ENCODE results near the gene TTC8.
"Not testable (repeated sequence)": the region's sequence is repeated elsewhere in the genome, so short reads cannot be mapped to it uniquely, and the experiment has no call there.

The TTC8 gene

GRCh38 chr14:88825078-88825458, 617 bp downstream of the TTC8 start:
- no peak for DNase-seq (ENCODE audit: low read depth in 2 of 2)

GRCh38 chr14:88825503-88825902, 1.1 kb downstream of the TTC8 start:
- DNase-seq (ENCODE audit: low read depth in 2 of 2): no peak

- no peak for DNase-seq (ENCODE audit: low read depth in 2 of 2)
Observed at GRCh38 chr14:88829188-88829587, 4.7 kb downstream of the TTC8 start.

GRCh38 chr14:88829685-88830302, 5.3 kb downstream of the TTC8 start:
- DNase-seq (ENCODE audit: low read depth in 2 of 2): no peak

- no peak for DNase-seq (ENCODE audit: low read depth in 2 of 2)
Observed at GRCh38 chr14:88831284-88831683, 6.8 kb downstream of the TTC8 start.

GRCh38 chr14:88834883-88835431, 10.5 kb downstream of the TTC8 start:
- no peak for DNase-seq (ENCODE audit: low read depth in 2 of 2)

- no peak for DNase-seq (ENCODE audit: low read depth in 2 of 2)
Observed at GRCh38 chr14:88835661-88836060, 11.2 kb downstream of the TTC8 start.

- DNase-seq (ENCODE audit: low read depth in 2 of 2): no peak
Observed at GRCh38 chr14:88837495-88837894, 13.0 kb downstream of the TTC8 start.

GRCh38 chr14:88838015-88838414, 13.6 kb downstream of the TTC8 start:
- DNase-seq (ENCODE audit: low read depth in 2 of 2): no peak

- no peak for DNase-seq (ENCODE audit: low read depth in 2 of 2)
Observed at GRCh38 chr14:88840926-88841325, 16.5 kb downstream of the TTC8 start.

GRCh38 chr14:88841741-88842140, 17.3 kb downstream of the TTC8 start:
- DNase-seq (ENCODE audit: low read depth in 2 of 2): no peak

- no peak for DNase-seq (ENCODE audit: low read depth in 2 of 2)
Observed at GRCh38 chr14:88842414-88842813, 18.0 kb downstream of the TTC8 start.

- no peak for DNase-seq (ENCODE audit: low read depth in 2 of 2)
Observed at GRCh38 chr14:88844980-88845491, 20.6 kb downstream of the TTC8 start.

GRCh38 chr14:88848571-88848970, 24.1 kb downstream of the TTC8 start:
- DNase-seq (ENCODE audit: low read depth in 2 of 2): no peak

GRCh38 chr14:88849716-88850115, 25.3 kb downstream of the TTC8 start:
- no peak for DNase-seq (ENCODE audit: low read depth in 2 of 2)

GRCh38 chr14:88851587-88851986, 27.1 kb downstream of the TTC8 start:
- DNase-seq (ENCODE audit: low read depth in 2 of 2): no peak

GRCh38 chr14:88852632-88853031, 28.2 kb downstream of the TTC8 start:
- no peak for DNase-seq (ENCODE audit: low read depth in 2 of 2)

- DNase-seq (ENCODE audit: low read depth in 2 of 2): no peak
Observed at GRCh38 chr14:88853129-88853528, 28.7 kb downstream of the TTC8 start.

GRCh38 chr14:88856786-88857366, 32.4 kb downstream of the TTC8 start:
- no peak for DNase-seq (ENCODE audit: low read depth in 2 of 2)

- DNase-seq (ENCODE audit: low read depth in 2 of 2): not testable (repeated sequence)
Observed at GRCh38 chr14:88857861-88858260, 33.4 kb downstream of the TTC8 start.

- not testable (repeated sequence) for DNase-seq (ENCODE audit: low read depth in 2 of 2)
Observed at GRCh38 chr14:88859118-88859517, 34.7 kb downstream of the TTC8 start.

- DNase-seq (ENCODE audit: low read depth in 2 of 2): no peak
Observed at GRCh38 chr14:88863167-88863566, 38.7 kb downstream of the TTC8 start.

GRCh38 chr14:88864198-88864597, 39.7 kb downstream of the TTC8 start:
- no peak for DNase-seq (ENCODE audit: low read depth in 2 of 2)
